ENCODE results near the gene SHPK. TPM values are rescaled to one million over a fixed set of nuclear protein-coding genes. Genes with fewer than 3 reads are reported as not detected.

Gene SHPK
- total and polyA plus RNA-seq, 9 of the 15 experiments (the other 6 are each of a cell fraction or from before 2014, with no cell fraction given) = 2.5 to 16.3 (median 11.8) TPM

DNA sequence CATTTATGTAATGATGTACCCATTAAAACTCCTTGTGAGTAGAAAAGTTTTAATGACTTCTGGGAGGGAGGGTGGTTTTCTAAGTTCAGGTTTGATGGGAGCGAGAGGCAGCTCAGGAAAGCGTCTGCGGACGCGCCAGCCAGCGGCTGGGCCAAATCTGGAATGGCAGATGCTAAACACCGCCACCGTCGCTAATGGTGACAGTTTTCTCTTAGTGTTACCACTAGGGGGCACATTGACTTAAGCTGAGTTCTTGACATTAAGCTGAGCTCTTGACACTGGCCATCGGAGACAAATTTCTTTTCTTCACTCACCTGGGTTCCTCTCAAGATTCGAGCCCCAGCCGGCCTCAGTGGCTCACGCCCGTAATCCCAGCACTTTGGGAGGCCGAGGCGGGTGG lies 33.6 kb downstream of the SHPK start (continued):
- TF ChIP-seq YY1 (IDR thresholded peaks at IDR 0.05; ENCODE audit: borderline replicate concordance in 1 of 3, control insufficient read depth in 1 of 3, extremely low read depth in 1 of 3, insufficient read depth in 3 of 3, insufficient read length in 1 of 3, insufficient replicate concordance in 2 of 3, low read depth in 1 of 3, low read length in 2 of 3) = peak in 1 of 3 experiments; percentile 57

DNA sequence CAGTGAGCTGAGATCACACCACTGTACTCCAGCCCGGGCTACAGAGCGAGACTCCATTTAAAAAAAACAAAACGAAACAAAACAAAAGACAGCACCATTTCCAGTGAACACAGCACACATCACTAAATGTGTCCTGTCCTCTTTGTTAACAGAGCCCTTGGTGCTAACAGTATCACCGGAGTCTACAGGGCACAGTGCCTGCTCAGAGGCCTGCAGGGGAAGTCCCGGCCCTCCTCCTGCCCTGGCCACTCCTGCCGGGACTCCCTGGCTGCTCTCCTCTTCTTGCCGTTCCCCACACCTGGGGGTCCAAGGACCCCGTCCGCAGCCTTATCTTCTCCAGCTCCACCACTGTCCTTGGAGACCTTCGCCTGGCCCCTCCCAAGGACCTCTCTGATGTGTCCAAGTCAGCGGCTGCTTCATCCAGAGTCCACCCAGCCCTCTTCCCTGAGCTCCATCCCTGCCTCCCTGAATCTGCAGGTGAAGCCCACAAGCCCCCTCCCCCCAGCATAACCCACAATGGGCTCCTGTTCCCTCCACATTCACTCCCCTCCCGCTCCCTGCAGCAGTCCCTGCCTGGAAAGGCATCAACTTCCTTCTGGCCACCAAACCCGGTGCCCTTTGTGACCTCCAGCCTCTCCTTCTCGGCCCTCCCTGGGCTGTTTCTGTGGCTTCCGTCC lies 35.4 kb downstream of the SHPK start:
- ATAC-seq = no peak
- Histone ChIP-seq H3K27ac (ENCODE audit: extremely low read depth, low read depth, low read length) (no peak overlapping the region), H3K36me3 (ENCODE audit: control insufficient read depth, insufficient read depth, low read length) (no peaks in the 10 kb centered on the region), H3K4me3 (no peak overlapping the region), H3K9me1 (ENCODE audit: control insufficient read depth, insufficient read depth, low read length) (no peaks in the 10 kb centered on the region), H4K20me1 (replicated peaks; ENCODE audit: control insufficient read depth, insufficient read depth, low read length) (peaks cover 3% of the 10 kb centered on the region), H3K9ac (ENCODE audit: insufficient read depth in 1 of 2, low read depth in 2 of 2, low read length in 2 of 2) (no peak overlapping the region), H3K79me2 (ENCODE audit: control insufficient read depth, insufficient read depth, low read length) (no peaks in the 10 kb centered on the region), H3K4me1 (replicated peaks in 1 of 2; ENCODE audit: control insufficient read depth in 2 of 2, insufficient read depth in 2 of 2, low read length in 2 of 2) (peaks cover 0 to 4% of the 10 kb centered on the region in 2 experiments; a peak in 2 of 5 replicates), H3K27me3 (ENCODE audit: control insufficient read depth in 2 of 2, insufficient read depth in 2 of 2, low read length in 2 of 2) (peaks cover 4 to 16% of the 10 kb centered on the region in 2 experiments; a peak in 3 of 5 replicates), H3K4me2 (ENCODE audit: insufficient read depth, low read length) (no peak overlapping the region), H3K9me3 (replicated peaks; ENCODE audit: control insufficient read depth, insufficient read depth, low read depth, low read length) (no peaks in the 10 kb centered on the region), H2AFZ (ENCODE audit: low read depth, low read length) (no peak overlapping the region)
- WGBS (ENCODE audit: insufficient coverage, low coverage, missing lambda C conversion rate) = 12% methylated on average over 10 of the region's 15 CpGs
- DNase-seq (ENCODE audit: extremely low read depth in 1 of 4, low spot score in 3 of 4) = no peak
- TF ChIP-seq, protein P1, sequence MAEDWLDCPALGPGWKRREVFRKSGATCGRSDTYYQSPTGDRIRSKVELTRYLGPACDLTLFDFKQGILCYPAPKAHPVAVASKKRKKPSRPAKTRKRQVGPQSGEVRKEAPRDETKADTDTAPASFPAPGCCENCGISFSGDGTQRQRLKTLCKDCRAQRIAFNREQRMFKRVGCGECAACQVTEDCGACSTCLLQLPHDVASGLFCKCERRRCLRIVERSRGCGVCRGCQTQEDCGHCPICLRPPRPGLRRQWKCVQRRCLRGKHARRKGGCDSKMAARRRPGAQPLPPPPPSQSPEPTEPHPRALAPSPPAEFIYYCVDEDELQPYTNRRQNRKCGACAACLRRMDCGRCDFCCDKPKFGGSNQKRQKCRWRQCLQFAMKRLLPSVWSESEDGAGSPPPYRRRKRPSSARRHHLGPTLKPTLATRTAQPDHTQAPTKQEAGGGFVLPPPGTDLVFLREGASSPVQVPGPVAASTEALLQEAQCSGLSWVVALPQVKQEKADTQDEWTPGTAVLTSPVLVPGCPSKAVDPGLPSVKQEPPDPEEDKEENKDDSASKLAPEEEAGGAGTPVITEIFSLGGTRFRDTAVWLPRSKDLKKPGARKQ (CRISPR knock-in tag; IDR thresholded peaks at IDR 0.05) = no peak
- no peak for TF ChIP-seq SMAD1 (IDR thresholded peaks at IDR 0.05; ENCODE audit: low read depth, low read length, partially characterized antibody)
- no peak for TF ChIP-seq TFAM (CRISPR knock-in tag; conservative IDR thresholded peaks at IDR 0.05)
- no peak for TF ChIP-seq U2AF2 (optimal IDR thresholded peaks at IDR 0.05; ENCODE audit: low read depth, low read length)
- no peak for TF ChIP-seq CREBBP (IDR thresholded peaks at IDR 0.05; ENCODE audit: low read depth, low read length)
- no peak for TF ChIP-seq HNRNPLL (IDR thresholded peaks at IDR 0.05; ENCODE audit: low read depth, low read length, poor library complexity, severe bottlenecking)
- TF ChIP-seq, protein P2, sequence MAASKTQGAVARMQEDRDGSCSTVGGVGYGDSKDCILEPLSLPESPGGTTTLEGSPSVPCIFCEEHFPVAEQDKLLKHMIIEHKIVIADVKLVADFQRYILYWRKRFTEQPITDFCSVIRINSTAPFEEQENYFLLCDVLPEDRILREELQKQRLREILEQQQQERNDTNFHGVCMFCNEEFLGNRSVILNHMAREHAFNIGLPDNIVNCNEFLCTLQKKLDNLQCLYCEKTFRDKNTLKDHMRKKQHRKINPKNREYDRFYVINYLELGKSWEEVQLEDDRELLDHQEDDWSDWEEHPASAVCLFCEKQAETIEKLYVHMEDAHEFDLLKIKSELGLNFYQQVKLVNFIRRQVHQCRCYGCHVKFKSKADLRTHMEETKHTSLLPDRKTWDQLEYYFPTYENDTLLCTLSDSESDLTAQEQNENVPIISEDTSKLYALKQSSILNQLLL (CRISPR knock-in tag; IDR thresholded peaks at IDR 0.05; ENCODE audit: borderline replicate concordance) = no peak
- no peak for TF ChIP-seq HSF4 (CRISPR knock-in tag; IDR thresholded peaks at IDR 0.05; ENCODE audit: borderline replicate concordance)
- no peak for TF ChIP-seq NCOR1 (IDR thresholded peaks at IDR 0.05)
- no peak for TF ChIP-seq ZNF561 (CRISPR knock-in tag; conservative IDR thresholded peaks at IDR 0.05)
- no peak for TF ChIP-seq CHD4 (IDR thresholded peaks at IDR 0.05; ENCODE audit: insufficient read depth, insufficient replicate concordance, low read depth, low read length, poor library complexity, severe bottlenecking)
- TF ChIP-seq EZH2 (IDR thresholded peaks at IDR 0.05; ENCODE audit: borderline replicate concordance, low read depth, low read length) = no peak
- TF ChIP-seq SREBF1 (IDR thresholded peaks at IDR 0.05; ENCODE audit: borderline replicate concordance, low read depth, low read length) = no peak
- in situ Hi-C loops (cut with MboI) = no loop called here
- ChIA-PET POLR2A (interaction anchor here (0.6 kb wide), 1 partner anchor 36 kb away, joined by 4 read pairs; the partner anchor contains the start of gene CTNS), CTCF (ENCODE audit: low intra/inter-chr PET ratio) (no interaction called here)
- FAIRE-seq = no peak
- intact Hi-C loops (cut with micrococcal nuclease) = loop anchor here (5.0 to 10.0 kb wide), 2 partner anchors 37 to 94 kb away; partner anchors contain the start of genes CTNS, P2RX5 and SHPK
- no TSS peak for BruUV-seq (replicated peaks)

Data from K562 (cell line).